Left kidney (tissue), 2 donors: ENCODE results near the gene MTSS2. TPM values are rescaled to one million over a fixed set of nuclear protein-coding genes. Genes with fewer than 3 reads are reported as not detected.
A peak's percentile ranks its signal among the peaks of the same experiment; 100 is the strongest.

Experiments
- DNase-seq: peaks from one replicate; pipeline ENCODE4 v3.0.0-alpha.2; 2013
- polyA plus RNA-seq: library from polyadenylated mRNA; unstranded; fragments of 120-200 nt; gene quantifications from one replicate; pipeline ENCODE4 v1.2.1, GENCODE V29; 2013; ENCODE audit not compliant: insufficient read length

The MTSS2 gene
- polyA plus RNA-seq, 1 donor = 41.6 TPM

DNA sequence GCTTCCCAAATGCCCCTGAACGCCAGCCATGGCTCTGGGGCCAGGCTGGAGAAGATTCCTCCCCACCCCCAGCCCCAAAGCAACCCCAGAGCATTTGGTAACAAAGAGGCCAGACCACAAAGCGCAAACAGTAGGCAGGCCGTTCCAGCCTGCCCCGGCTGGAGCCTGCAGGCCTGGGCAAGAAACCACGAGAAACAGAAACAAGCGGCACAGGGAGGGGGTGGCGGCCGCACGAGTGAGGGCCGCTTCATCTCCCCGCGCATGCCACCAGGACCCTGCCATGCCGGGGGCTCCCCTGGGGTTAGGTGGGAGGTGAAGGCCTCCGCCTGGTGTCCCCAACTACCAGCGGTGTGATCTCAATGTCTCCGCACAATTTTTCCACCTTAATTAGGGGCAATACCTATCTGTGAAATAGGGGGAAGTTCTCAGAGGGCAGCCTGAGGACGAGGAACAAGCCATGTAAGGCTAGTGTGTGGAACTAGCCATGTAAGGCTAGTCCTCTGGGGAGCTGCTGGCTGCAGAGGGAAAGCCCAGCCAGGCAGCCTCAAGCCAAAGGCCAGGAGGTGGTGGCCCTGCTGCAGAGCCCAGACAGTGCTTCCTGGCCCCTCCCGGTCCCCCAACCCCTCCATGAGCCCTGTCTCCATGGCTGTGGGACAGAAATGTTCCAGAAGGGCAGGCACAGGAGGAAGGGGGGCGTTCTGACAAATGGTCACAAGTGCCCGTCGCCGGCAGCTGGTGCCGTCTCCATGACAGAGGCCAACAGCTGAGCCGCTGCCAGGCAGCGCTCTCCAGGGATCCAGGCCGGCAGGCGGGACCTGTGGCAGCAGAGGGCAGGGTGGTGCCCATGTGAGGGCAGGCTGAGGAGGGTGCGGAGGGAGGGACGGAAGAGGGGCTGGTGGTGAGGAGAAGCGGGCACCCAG lies 14.5 kb upstream of the MTSS2 start:
- DNase-seq = no peak

DNA sequence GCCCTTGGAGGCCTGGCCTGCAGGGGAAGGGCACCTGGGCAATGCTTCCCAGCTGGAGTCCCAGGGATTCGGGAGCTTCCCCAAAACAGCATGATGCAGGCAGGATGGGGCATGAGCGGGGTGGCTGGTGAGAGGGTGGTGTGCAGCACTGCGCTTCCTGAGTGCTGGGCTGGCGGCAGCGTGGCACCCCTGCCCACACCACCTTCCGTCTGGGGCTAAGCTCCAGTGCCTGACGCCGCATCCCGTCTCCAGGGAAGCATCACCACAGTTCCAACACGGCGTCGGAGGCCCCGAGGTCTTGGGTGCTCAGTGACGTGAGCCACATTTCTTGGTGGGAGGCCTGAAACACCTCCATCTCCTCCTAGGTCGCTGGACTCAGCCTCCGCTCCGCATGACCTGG lies 13.8 kb upstream of the MTSS2 start:
- DNase-seq = no peak

DNA sequence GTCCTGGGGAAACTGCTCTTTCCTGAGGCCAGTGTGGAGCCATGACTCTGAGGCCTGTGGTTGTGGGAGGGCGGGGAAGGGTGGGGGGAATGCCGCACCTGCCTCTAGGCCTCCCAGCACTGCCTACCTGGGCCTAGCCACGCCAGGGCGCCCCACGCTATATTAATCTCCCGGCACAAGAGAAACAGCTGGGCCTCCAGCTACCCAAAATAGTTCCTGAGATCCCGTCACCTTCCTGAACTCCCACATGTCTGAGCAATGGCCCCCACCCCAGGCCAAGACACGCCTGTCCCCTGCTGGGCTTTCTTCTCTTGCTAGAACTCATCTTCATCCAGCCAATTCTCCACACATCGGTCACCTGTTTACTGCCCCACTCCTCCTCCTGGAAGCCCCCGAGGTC lies 13.0 kb upstream of the MTSS2 start:
- DNase-seq = no peak

DNA sequence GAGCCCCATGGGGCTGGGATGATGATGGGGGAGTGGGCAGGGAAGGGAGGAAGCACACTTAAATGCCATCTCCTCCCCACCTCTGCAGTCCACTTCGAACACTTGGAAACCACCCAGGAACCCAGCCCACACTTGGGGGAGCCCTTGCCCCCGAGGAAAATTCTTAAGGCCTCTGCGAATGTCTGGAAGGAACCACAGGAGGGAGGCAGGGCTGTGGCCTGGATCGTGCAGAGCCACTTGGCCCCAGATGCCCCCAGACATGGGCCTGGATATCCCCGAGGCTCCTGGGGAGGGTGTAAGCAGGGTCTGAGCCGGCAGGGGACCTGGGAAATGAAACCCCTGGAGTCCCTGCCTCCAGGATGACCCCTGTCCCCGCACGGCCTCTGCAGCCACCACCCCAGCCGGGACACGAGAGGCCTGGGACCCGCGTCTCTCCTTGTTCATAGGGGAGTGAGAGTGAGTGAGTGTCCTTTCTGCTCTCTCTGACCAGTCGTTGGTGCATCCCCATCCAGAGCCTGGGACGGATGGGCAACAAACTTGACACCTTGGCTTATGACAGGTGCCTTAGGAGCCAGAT lies 11.8 kb upstream of the MTSS2 start:
- no peak for DNase-seq

DNA sequence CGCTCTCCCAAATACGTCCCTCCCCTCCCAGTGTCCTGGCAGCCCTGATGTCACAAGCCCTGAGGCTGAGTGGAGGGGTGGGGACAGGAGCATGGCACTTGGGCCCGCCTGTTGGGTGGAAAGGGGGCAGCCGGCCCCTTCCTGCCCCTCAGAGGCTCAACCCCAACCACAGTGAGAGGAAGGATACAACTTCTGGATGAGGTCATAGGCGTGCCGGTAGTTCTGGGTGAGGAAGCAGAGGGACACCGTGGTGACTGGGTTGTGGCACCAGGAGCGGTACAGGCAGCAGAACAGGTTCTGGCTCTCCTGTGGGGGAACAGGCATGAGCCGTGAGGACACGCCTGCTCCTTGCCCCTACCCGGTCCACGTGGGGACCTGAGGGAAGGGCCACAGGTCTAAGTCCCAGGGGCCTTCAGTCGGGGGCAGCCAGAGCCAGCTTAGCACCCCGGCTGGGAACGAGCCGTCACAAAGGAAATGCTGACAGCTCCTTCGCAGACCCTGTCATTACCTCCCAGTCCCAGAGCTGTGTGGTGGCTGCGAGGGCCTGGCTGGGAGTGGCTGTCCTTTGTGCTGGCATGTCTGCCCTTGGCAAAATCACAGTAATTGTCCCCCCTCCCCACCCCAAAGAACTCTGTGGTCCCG lies 11.2 kb upstream of the MTSS2 start:
- DNase-seq = no peak

DNA sequence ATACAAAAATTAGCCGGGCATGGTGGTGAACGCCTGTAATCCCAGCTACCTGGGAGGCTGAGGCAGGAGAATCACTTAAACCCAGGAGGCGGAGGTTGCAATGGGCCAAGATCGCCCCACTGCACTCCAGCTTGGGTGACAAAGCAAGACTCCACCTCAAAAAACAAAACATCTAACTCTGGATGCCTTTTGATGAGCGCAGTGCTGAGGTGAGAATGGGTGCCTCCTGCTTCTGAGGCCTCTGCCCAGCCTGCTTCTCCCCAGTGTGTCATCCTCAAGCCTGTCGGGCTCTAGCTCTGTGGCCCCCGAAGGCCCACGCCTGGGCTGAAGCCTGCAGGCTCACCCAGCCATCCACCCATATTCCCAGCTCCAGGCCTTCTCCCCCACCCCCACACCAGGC lies 10.5 kb upstream of the MTSS2 start:
- DNase-seq = no peak

DNA sequence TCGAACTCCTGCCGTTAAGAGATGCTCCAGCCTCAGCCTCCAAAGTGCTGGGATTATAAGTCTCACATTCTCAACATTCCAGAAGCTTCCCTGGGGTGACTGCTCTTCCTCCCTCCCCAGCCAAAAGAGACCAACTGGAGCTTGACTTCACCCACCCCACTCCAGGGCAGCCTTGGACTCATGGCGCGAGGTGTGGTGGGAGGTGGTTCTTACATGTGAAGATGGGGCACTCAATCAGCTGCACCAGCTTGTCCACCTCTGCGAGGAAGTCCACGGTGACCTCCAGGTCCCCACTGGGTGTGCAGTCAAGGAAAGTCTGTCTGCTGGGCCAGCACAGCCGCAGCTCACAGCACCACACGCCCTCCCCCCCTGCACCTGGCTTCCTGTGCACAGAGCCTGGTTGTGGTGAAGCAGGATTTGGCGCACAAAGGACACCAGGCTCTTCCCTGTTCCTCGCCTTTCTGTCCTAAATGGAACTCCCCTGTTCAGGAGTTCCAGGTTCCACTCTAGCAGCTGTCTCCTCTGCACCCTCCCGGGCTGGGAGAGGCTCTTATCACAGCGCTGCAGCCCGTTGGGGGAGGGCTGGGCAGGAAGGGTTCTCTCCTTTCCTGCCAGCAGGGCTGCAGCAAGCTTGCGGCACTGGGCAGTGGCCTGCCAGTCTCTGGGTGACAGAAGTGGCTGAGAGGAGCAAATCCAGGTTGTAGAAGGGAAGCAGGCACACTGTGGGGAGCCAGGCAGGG lies 9.6 kb upstream of the MTSS2 start:
- DNase-seq = no peak

DNA sequence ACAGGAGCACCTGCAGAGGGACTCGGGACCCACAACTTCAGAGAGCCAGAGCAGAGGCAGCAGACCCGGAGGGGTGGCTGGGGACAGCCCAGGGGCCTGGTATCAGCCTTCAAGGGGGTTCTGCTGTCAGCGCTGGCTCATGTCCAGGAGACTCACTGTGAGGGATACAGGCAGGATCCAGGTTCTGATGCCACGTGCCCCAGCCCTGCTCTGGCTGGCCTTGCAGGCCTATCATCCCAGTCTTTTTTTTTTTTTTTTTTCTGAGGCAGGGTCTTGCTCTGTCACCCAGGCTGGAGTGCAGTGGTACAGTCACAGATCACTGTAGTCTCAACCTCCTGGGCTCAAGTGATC lies 9.0 kb upstream of the MTSS2 start:
- no peak for DNase-seq

DNA sequence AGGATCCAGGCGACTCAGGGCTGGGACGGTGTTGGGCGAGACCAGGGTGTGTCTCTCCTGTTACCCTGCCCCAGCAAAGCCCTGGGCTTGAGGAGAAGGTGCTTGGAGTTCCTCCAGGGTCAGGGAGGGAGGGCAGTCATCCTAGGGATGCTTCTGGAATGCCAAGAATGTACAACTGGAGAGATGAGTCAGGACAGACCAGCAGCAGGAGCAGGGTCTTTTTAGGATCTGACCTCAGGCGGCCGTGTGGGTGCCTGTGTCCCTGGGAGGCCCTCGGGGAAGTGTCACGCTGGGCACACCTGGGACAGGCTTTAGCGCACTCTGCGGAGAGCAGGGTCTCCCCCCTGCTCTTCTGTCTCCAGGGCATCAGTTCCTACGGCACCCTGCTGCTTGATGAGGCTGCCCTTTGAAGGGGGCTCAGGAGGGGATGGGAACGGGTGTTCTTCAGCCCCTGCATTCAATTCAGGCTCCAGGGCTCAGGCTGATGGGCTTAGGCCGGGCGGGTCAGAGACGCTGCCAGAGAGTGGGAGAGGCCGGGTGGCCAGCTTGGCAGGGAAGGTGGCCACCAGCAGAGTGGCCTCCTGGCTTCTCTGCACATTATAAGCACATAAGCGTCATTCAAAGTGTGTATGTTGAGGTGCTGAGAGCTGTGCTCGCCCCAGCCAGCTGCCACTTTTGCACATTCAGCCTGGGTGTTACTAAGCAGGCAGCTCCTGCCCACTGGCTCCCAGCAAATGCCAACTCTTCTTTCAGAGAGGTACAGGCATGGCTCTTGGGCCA lies 8.4 kb upstream of the MTSS2 start:
- no peak for DNase-seq

DNA sequence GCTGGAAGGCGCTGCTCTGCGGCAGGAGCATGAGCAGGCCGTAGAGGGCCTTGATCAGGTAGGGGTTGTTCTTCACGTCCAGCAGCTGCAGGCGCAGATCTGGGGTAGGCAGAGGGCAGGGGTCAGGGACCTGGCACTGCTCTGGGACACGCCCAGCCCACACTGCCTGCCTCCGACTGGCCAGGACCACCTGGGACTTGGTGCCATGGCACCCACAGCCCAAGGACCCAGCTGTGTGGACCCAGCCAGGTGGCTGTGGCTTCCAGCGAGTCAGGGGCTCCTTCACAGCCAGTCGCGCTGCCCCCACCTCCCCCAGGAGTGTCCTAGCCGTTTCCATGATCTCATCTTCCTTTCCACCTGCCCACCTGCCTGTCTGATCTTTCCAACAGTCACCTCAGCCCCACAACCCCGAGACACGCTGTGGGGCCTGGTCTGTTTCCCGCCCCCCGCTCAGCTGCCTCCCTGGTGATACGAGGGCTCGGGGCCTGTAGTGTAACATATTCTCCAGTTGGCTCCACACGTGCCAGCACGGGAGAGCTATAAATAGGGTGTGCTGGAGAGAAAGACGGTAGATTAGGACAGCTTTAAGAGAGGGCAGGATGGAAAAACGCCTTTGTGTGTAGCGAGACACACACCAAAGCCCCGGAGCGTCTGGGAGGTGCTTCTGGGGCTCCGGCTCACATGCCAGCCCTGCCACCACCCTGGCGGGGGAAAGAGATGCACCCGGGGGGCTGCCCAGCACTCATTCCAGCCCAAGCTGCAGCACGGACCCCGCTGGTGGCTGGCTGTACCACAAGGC lies 7.2 kb upstream of the MTSS2 start:
- DNase-seq = no peak

DNA sequence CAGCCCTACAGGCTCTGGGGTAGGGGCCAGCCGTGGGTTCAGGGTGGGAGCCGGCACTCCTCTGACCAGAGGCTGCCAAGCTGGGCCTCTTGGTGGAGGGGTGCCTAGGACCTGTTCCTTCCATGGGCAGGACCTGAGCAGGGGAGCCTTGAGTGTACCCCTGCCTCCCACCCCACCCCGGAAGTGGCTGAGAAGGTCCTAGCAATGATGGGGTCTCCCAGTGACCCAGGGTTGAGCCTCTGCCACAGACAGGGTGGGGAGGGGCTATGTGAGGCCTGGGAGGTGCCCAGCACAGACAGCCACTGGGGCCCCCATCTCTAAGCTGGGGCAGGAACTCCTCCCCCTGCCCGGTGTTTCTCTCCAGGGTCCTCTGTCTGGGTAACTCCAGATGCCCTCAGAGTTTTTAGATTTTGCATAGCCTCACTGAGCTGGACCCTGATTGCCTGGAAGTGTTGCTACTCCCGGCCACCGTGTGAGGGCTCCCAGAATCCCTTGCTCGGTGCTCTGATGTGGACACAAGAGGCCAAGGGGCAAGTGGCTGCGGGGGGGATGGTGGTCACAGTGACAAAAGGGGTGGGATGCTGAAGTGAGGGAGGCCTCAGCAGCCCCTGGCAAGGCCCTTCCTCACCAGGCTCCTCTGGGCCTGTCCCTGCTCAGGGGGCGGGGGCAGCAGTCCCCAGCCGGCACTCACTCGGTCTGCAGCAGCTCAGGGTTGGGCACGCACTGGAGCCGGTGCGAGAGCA lies 6.4 kb upstream of the MTSS2 start:
- no peak for DNase-seq

DNA sequence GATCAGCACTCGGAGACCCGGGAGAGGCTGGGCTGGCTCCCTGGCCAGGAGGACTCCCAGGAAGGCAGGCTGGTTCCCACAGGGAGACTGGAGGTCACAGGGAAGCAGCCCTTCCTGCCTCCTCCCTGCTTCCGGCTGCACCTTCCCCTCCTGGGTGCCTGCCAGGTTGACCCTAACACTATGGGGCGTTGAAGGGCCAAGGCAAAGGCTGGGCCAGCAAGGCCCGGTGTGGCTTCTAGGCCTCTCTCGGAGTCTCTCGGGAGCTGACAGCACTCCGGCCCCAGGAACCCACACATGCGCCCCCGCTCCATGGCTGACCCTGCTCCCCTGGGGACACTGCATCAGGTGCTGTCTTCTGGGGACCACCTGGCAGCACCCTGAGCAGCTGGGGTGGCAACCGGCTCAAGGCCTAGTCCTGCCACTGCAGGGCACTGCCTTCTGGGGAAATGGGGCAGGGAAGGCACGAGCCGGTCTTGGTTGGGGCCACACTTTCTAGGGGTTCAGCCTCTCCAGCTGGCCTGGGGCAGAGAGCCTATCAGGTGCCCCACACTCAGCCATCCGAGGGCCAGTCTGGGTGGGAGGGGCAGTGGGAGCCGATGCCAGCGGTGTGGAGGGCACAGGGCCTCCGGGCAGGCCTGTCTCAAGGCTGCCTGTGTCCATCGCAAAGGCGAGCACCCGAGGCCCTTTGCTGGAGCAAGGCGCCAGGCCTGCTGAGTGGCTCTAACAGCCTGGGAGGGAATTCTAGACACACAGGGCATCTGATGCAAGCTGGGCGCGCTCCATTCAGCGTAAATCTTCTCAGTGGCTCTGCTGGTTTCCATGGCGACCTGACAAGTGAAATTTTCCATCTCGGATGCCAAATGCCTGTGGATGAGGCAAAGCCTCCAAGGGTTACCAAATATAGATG lies 5.6 kb upstream of the MTSS2 start:
- DNase-seq = peak; percentile 67

DNA sequence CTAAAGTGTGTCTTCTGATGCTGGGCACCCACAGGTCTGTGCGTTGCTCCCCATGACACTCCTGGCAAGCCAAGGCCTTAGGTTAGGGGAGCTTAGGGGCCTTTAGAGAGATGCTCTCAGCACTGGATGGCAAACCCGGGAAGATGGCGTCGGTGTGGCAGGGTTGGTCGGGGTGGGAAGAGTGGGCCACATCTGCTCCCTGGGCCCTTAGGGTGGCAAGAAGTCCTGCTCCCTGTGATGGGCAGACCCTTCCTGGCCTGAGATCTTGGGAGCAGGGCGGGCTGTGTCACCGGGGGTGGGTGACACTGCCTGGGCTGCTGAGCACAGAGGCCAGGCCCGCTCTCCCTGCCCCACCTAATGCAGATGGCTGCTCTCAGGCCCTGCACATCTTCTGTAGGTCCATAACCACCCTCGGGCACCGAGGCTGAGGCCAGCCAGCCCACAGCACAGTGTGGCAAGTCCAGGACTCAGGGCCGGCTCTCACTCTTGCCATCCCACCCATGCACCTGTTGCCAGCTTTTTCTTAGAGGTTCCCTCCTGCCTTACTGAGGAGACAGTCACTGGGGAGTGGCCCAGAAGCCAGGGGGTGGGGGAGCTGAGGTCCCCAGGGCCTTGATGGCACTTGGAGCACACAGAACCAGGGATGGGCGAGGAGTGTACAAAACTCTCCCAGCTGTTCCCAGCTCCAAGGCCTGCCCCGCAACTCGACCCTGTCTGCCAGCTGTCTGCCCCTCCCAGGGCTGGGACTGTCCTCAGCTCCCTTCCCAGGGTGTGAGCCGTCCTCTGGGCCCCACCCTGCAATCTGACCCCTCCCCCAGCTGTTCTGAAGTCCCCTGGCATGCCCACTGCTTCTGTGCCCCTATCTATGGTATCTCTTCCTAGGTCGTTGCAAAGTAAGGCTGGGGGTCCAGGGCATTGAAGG lies 4.4 kb upstream of the MTSS2 start:
- DNase-seq = no peak

DNA sequence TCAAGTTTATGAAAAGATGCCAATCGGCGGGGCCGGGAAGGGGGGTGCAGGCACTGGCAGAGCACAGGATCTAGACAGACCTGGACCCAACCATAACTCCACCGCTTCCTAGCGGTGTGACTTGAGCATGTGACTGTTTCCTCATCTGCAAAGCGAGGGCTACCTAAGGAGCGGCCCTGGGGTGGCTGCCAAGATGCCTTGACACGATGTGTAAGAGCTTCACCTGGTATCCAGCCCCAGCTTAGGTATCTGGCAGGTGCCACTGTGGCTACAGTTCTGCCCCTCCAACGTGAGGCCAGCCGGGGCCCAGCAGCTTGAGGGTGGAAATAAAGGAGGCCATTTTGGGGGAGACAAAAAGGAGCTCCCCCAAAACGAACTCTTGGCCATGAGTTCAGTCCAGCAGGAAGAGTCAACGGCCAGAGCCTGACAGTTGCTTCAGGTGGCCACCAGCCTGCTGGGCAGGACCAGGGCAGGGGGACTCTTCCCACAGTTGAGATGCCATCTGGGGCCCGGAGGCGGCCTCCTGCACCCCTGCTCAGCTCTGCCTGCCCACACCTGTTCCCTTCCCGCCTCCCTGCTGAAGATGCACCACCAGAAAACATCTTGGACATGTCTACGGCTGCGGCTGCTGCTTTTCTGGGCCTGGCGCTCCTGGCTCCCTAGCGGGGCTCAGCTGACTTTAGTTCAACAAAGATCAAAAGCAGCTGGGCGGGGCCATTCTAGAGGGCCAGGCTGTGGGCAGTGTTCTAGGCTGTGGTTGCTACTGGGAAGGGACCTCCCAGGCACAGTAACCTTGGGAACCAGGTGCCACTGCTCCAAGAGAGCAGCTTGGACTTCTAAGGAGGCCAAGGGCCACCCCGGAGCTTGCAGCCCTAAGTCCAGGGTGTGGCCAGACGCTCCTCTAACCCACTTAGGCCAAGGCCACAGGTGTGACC lies 3.4 kb upstream of the MTSS2 start:
- DNase-seq = no peak

DNA sequence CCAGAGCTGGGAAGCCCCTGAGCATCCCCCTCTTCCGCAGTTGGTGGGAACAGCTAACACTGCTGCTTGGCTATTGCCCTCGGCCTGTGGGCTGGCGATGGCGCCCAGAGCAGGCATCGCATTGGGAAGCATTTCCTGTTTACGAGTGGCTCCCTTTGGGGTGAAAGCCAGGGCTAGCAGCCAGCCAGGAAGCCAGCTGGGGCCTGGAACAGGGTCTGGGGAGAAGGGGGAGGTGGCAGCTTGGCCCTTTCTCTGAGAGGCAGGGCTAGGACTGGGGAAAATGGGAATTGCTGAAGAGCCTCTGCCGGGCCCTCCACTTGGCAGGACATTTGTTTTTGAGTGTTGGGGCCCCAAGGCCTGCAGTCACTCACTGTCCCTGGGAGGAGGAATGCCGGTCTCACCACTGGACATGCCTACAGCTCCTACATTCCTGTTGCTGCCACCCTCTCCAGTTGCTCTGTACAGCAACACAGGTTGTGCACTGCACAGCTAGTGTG lies 2.4 kb upstream of the MTSS2 start:
- DNase-seq = no peak

DNA sequence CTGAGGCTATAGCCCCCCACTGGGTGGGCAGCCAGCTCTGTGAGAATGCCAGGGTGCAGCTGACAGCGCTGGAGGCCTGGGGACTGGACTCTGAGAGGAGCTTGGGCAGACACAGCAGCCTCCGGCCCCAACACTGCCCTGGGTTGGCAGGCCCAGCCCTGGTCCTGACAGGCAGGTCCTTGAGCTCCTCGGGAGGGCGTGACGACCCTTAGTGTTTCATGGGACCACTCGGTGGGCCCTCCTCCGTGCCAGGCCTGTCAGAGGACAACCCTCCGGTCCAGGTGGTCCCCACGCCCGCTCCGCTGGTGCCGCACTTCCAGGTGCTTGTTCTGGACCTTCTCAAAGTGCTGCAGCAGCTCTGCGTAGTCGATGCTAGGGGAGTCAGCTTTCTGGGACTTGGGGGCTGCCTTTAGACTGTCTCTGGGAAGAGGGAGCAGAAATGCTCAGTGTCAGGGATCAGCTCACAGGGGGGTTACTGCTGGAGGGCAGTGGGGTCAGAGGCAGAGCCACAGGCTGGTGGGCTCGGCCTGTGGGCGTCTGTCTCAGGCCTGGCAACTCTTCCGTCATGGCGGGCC lies 1.9 kb upstream of the MTSS2 start:
- DNase-seq = no peak
